Stimulated activated CD8-positive, alpha-beta memory T cell treated with anti-CD3 and anti-CD28 coated beads, Interleukin-7, amount 100 ng/mL, for 48 hours (primary cell): ENCODE results near the gene PDE6A.
"Not testable (repeated sequence)": the region's sequence is repeated elsewhere in the genome, so short reads cannot be mapped to it uniquely, and the experiment has no call there.

Experiments used
- DNase-seq, 2 donors: peaks; one replicate each; pipeline ENCODE4 v3.0.0-alpha.2; 2020; ENCODE audit warnings: low read depth in 1 of 2; ENCODE audit errors: extremely low read depth in 1 of 2

Gene PDE6A

DNA sequence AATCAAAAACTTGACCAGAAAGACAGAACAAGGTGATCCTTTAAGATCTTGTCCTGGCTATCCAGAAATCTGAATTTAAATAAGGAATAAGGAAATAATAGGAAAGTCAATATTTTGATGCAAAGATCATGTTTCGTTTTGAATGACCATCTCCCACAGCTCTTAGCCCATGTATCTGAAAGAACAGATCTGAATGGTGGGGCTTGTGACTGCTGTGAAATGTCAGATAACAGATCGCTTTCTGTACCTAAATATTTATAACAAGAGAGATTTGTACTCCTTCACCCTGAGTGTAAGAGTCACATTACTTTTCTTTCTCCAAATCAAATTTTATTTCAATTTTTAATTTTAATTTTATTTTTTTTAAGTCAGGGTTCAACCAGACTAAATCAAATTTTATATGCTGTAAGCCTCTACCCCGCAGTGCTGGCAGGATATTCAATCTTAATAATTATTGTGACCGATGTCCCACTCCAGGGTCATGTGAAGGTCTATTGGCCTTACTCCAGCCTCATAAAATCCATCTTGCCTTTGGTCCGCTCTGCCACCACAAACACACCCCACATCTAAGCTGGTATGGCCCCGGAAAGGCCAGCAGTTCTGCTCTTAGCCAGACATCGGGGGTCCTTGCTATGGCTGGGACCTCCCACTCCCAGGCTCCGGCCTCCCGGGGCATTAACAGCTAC, 9.0 kb upstream of the PDE6A start:
- DNase-seq, result no peak

DNA sequence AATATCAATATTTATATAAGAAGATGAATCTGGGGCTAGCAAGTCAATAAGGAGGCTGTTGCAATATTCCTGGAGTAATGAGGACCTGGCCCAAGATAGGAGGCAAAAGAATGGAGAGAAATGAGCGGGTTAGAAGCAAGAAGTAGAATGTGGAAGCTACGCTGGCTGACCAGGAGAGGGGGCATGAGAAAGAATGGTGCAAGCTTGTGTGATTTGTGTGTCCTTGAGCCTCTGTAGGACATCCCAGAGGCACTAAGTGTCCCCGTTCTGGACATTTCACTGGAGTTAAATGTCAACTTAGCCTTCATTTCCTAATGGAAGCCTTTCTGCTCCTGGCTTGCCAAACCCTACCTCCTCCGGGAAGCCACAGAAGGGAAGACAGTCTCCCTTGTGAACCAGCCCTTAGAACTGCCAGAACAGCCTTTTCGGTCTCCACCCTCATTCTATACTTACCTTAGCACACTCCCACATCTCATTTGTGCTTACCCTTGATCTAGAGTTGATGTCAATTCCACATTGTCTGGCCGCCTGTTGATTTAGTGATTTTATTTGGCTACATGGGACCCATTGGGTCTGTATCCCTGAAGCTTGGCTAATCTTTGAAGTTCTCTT, 6.7 kb upstream of the PDE6A start:
- DNase-seq, result no peak

- DNase-seq, result no peak
Observed at GRCh38 chr5:149948993-149949392, 4.4 kb upstream of the PDE6A start.

GRCh38 chr5:149946118-149946517, 1.5 kb upstream of the PDE6A start:
- DNase-seq, result no peak

GRCh38 chr5:149943177-149943949, 1.2 kb downstream of the PDE6A start:
- not testable (repeated sequence) for DNase-seq

DNA sequence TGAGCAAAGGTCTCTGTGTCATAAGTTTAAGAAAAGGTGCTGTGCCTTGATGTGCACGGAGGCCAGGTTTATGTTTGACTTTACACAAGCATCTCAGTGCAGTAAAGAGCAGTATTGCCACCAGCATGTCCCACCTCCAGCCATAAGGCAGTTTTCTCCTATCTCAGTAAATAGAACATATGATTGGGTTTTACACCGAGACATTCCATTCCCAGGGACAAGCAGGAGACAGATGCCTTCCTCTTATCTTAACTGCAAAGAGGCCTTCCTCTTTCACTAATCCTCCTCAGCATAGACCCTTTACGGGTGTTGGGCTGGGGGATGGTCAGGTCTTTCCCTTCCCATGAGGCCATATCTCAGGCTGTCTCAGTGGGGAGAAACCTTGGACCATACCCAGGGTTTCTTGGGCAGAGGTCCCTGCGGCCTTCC, 1.8 kb downstream of the PDE6A start:
- DNase-seq, result not testable (repeated sequence)

DNA sequence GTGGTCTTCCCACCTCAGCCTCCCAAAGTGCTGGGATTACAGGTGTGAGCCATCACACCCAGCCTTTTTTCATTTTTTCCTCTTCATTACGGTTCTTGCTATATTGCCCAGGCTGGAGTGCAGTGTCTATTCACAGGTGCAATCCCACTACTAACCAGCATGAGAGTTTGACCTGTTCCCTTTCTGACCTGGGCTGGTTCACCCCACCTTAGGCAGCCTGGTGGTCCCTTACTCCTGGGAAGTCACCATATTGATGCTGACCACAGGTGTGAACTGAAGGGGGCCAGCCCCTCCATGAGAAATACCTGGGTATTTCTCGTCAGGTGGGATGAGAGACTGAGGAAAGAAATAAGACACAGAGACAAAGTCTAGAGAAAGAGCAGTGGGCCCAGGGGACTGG, 2.4 kb downstream of the PDE6A start:
- no peak for DNase-seq

GRCh38 chr5:149941795-149942194, 2.8 kb downstream of the PDE6A start:
- DNase-seq, result no peak

GRCh38 chr5:149940941-149941644, 3.5 kb downstream of the PDE6A start:
- DNase-seq, result no peak

GRCh38 chr5:149940077-149940574, 4.5 kb downstream of the PDE6A start:
- DNase-seq, result no peak

- DNase-seq, result no peak
Observed at GRCh38 chr5:149939546-149939945, 5.0 kb downstream of the PDE6A start.

- DNase-seq, result no peak
Observed at GRCh38 chr5:149938791-149939358, 5.7 kb downstream of the PDE6A start.

- no peak for DNase-seq
Observed at GRCh38 chr5:149938279-149938678, 6.3 kb downstream of the PDE6A start.

DNA sequence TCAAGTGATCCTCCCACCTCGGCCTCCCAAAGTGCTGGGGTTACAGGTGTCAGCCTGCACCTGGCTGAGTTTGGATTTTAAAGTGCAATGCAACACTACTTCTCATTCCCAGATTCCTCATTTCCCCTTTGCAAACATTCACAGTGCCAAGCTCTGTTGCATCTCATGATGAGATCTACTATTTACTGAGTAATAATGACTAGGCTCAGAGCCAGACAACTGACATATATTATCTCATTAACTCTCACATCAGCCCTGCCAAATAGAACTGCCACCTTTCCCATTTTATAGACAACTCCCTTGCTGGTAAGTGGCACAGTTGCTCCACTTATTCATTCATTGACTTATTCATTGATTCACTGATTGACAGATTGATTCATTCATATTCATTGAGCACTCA, 7.0 kb downstream of the PDE6A start:
- DNase-seq, result no peak

GRCh38 chr5:149936700-149937091, 7.9 kb downstream of the PDE6A start:
- DNase-seq, result no peak

DNA sequence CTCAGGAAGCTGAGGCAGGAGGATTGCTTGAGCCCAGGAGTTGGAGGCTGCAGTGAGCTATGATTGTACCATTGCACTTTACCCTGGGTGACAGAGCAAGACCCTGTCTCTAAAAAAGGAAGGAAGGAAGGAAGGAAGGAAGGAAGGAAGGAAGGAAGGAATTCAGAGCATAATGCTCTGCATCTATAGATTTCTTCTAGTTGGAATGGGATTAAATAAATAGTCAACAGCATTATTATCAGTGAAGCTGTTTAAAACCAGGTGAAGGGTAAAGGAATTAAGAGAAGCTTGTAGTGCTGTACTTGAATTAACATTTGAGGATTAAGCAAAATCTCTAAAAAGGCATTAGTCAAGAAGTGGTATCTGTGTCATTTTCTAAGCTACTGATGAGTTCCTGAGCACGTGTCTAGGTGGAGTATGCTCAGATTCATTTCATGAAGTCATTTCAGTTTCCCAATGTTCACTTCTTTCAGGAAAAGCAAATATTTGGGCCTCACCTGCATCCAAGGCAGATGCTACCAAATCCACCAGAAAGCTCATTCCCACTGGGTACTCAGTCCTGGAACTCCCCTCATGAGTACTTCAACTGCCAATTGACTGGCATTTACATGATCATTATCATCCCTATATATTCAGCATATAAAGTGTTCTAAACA, 8.4 kb downstream of the PDE6A start:
- DNase-seq, result no peak

- DNase-seq, result no peak
Observed at GRCh38 chr5:149935431-149935901, 9.1 kb downstream of the PDE6A start.

DNA sequence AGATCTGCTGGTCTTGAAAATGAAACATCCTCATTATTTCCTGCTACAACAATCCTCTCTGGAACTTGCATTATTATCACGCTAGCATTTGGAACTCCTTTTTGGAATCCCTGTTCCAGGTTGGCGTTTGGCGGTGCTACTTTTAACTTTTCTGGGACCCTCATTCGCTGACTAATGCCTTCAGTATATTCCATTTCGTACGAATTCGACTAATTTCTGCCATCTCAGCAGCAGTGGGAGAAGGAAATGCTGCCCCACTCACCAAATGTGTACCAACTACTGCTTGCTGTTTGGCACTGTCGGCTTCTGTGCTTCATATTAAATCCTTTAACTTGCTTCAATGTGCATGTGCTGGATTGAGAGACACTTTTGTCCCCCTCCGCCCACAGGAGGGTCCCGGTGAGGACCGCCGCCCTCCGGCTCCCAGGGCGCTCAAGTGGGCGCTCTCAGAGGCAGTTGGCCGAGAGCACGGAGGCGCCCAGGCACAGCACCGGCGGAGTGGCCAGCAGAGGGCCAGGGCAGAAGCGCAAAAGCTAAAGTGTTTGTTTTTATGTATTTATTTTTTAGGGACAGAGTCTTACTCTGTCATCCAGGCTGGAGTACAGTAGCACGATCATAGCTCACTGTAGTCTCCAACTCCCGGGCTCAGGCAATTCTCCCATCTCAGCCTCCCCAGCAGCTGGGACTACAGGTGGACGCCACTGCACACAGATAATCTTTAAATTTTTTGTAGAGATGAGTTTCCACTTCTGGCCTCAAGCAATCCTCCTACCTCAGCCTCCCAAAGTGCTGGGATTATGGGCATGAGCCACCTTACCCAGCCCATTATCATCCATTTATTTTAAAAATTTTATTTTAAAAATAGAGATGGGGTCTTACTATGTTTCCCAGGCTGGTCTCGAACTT, 11.9 kb downstream of the PDE6A start:
- DNase-seq, result no peak

DNA sequence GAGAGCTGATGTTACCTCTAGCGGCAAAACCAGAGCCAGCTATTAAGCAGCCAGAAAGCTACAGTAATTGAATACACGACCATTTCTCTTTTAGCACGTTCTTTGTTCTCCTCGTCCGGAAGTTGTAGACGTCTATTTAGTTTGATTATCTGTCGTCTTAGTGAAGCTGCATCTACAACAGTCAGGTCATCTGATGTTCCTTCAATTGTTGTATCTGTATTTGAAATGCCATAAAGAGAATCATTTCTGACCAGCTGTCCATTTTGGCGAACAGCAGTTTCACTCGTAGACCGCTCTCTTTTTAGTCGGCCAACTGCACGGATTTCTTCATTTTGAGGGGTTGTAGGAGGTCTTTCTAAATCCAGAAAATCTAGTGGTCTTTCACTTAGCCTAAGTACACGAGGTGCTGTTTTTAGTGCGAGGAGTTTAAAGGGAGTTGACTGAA, 12.6 kb downstream of the PDE6A start:
- DNase-seq, result no peak
